ENCODE data around the gene DCDC2B. TPM values are rescaled to one million over a fixed set of nuclear protein-coding genes. Genes with fewer than 3 reads are reported as not detected.

DCDC2B gene
- total and polyA plus RNA-seq, 2 of the 13 experiments (the other 11 are each of a cell fraction or from before 2014, with no cell fraction given), result not detected

- no peak for TF ChIP-seq FUBP1 (CRISPR knock-in tag; IDR thresholded peaks at IDR 0.05; ENCODE audit: borderline replicate concordance)
- TF ChIP-seq ATF6 (CRISPR knock-in tag; conservative IDR thresholded peaks at IDR 0.05), result no peak
- peak; percentile 76; the same call in 1 of the 2 replicates for TF ChIP-seq ELF1 (CRISPR knock-in tag; IDR thresholded peaks at IDR 0.05)
- TF ChIP-seq HNRNPLL (IDR thresholded peaks at IDR 0.05; ENCODE audit: low read depth, low read length, poor library complexity, severe bottlenecking), result peak; percentile 76
- peak; percentile 99 for TF ChIP-seq MAX (IDR thresholded peaks at IDR 0.05)
- TF ChIP-seq IKZF4 (CRISPR knock-in tag; IDR thresholded peaks at IDR 0.05; ENCODE audit: borderline replicate concordance, low read depth, not compliant biosample characterization), result peak; percentile 91
- TF ChIP-seq ZNF703 (CRISPR knock-in tag; IDR thresholded peaks at IDR 0.05; ENCODE audit: borderline replicate concordance), result peak; percentile 69; the same call in 1 of the 2 replicates
- TF ChIP-seq TARDBP (CRISPR knock-in tag; IDR thresholded peaks at IDR 0.05), result peak; percentile 72
- TF ChIP-seq ZIK1 (CRISPR knock-in tag; IDR thresholded peaks at IDR 0.05; ENCODE audit: borderline replicate concordance, low read depth), result peak; percentile 95; the same call in 1 of the 2 replicates
- TF ChIP-seq ZNF839 (CRISPR knock-in tag; IDR thresholded peaks at IDR 0.05; ENCODE audit: borderline replicate concordance), result 0 out of 2 replicates have a peak, but pooled peaks have one; percentile 40
- peak; percentile 68; the same call in 1 of the 2 replicates for TF ChIP-seq ATF2 (CRISPR knock-in tag; IDR thresholded peaks at IDR 0.05)
- TF ChIP-seq KAT7 (CRISPR knock-in tag; IDR thresholded peaks at IDR 0.05; ENCODE audit: borderline replicate concordance), result no peak
- TF ChIP-seq SP140L (CRISPR knock-in tag; IDR thresholded peaks at IDR 0.05; ENCODE audit: borderline replicate concordance), result 0 out of 2 replicates have a peak, but pooled peaks have one; percentile 21
- peak; percentile 23; the same call in 1 of the 2 replicates for TF ChIP-seq HOXD1 (CRISPR knock-in tag; IDR thresholded peaks at IDR 0.05)
- TF ChIP-seq MTF1 (CRISPR knock-in tag; IDR thresholded peaks at IDR 0.05), result no peak; the same call in 1 of the 2 replicates
- no peak for TF ChIP-seq BCL6 (CRISPR knock-in tag; IDR thresholded peaks at IDR 0.05)
- peak; percentile 88 for TF ChIP-seq NFYC (CRISPR knock-in tag; IDR thresholded peaks at IDR 0.05)
- no peak for TF ChIP-seq KAT2B (IDR thresholded peaks at IDR 0.05; ENCODE audit: borderline replicate concordance, low read depth, low read length)
- TF ChIP-seq ATF3 (CRISPR knock-in tag; IDR thresholded peaks at IDR 0.05), result no peak
- TF ChIP-seq IRX3 (CRISPR knock-in tag; IDR thresholded peaks at IDR 0.05; ENCODE audit: borderline replicate concordance, low read depth), result peak; percentile 84
- TF ChIP-seq ZNF792 (CRISPR knock-in tag; IDR thresholded peaks at IDR 0.05), result peak; percentile 57
- TF ChIP-seq GMEB2 (CRISPR knock-in tag; IDR thresholded peaks at IDR 0.05; ENCODE audit: low read depth), result no peak
These were observed 29.3 kb upstream of the DCDC2B start, which contains the start of gene TXLNA (continued) for GRCh38 chr1:32179443-32180185.
